H9 (cell line): ENCODE measurements around the gene RAP1GDS1. TPM values are rescaled to one million over a fixed set of nuclear protein-coding genes. Genes with fewer than 3 reads are reported as not detected.

Experiments
- DNase-seq: peaks from one replicate; pipeline ENCODE4 v3.0.0-alpha.2; 2017
- H2AFZ ChIP-seq: one replicate; pipeline ENCODE4 v1.6.1; 2013; ENCODE audit warnings: mild to moderate bottlenecking, low read length, control low read depth, moderate library complexity
- H2AK5ac ChIP-seq: 2 replicates; pipeline ENCODE4 v1.6.1; 2013; ENCODE audit warnings: low read length, control low read depth, mixed read lengths; ENCODE audit not compliant: insufficient read length
- H2BK120ac ChIP-seq: one replicate; pipeline ENCODE4 v1.6.1; 2013; ENCODE audit warnings: low read depth, mild to moderate bottlenecking, low read length, control low read depth, inconsistent platforms; ENCODE audit not compliant: poor library complexity, severe bottlenecking
- H2BK12ac ChIP-seq: 2 replicates; pipeline ENCODE4 v1.6.1; 2013; ENCODE audit warnings: low read length, control low read depth, mixed read lengths, low read depth; ENCODE audit not compliant: insufficient read length
- H2BK15ac ChIP-seq: 2 replicates; pipeline ENCODE4 v1.6.1; 2013; ENCODE audit warnings: low read depth, low read length, control low read depth
- H2BK20ac ChIP-seq: one replicate; pipeline ENCODE4 v1.6.1; 2013; ENCODE audit warnings: low read depth, mild to moderate bottlenecking, low read length, control low read depth, inconsistent platforms; ENCODE audit not compliant: poor library complexity, severe bottlenecking
- H2BK5ac ChIP-seq: 2 replicates; pipeline ENCODE4 v1.6.1; 2013; ENCODE audit warnings: low read length, control low read depth, mixed read lengths; ENCODE audit not compliant: insufficient read length
- H3K14ac ChIP-seq: 2 replicates; pipeline ENCODE4 v1.6.1; 2013; ENCODE audit warnings: low read length, control low read depth; ENCODE audit not compliant: insufficient read depth
- H3K18ac ChIP-seq: 2 replicates; pipeline ENCODE4 v1.6.1; 2013; ENCODE audit warnings: low read depth, mild to moderate bottlenecking, mixed read lengths, low read length, control low read depth; ENCODE audit not compliant: insufficient read length
- H3K23ac ChIP-seq: 2 replicates; pipeline ENCODE4 v1.6.1; 2013; ENCODE audit warnings: low read length, control low read depth, mixed read lengths, low read depth; ENCODE audit not compliant: insufficient read length
- H3K23me2 ChIP-seq: 2 replicates; pipeline ENCODE4 v1.6.1; 2013; ENCODE audit warnings: low read depth, mild to moderate bottlenecking, mixed read lengths, low read length, control low read depth; ENCODE audit not compliant: insufficient read length, poor library complexity, severe bottlenecking
- H3K27ac ChIP-seq: 2 replicates; pipeline ENCODE4 v1.5.1; 2013; ENCODE audit warnings: low read length, control low read depth, mixed read lengths, low read depth; ENCODE audit not compliant: insufficient read length
- H3K27me3 ChIP-seq: 2 replicates; pipeline ENCODE4 v1.6.1; 2013; ENCODE audit warnings: low read length, control low read depth, inconsistent platforms; ENCODE audit not compliant: insufficient read depth
- H3K4ac ChIP-seq: 2 replicates; pipeline ENCODE4 v1.6.1; 2013; ENCODE audit warnings: low read depth, mild to moderate bottlenecking, control low read depth, inconsistent platforms, low read length, moderate library complexity
- H3K4me1 ChIP-seq: 2 replicates; pipeline ENCODE4 v1.6.1; 2013; ENCODE audit warnings: low read length, control low read depth, inconsistent platforms; ENCODE audit not compliant: insufficient read depth
- H3K4me2 ChIP-seq: 2 replicates; pipeline ENCODE4 v1.6.1; 2013; ENCODE audit warnings: low read length, control low read depth, mixed read lengths; ENCODE audit not compliant: insufficient read length, insufficient read depth
- H3K56ac ChIP-seq: 2 replicates; pipeline ENCODE4 v1.6.1; 2013; ENCODE audit warnings: low read depth, mild to moderate bottlenecking, mixed read lengths, low read length, control low read depth; ENCODE audit not compliant: insufficient read length
- H3K79me1 ChIP-seq: 2 replicates; pipeline ENCODE4 v1.6.1; 2013; ENCODE audit warnings: low read depth, mild to moderate bottlenecking, moderate library complexity, low read length, control low read depth, inconsistent platforms; ENCODE audit not compliant: insufficient read depth, poor library complexity, severe bottlenecking
- H3K79me2 ChIP-seq: 2 replicates; pipeline ENCODE4 v1.6.1; 2013; ENCODE audit warnings: low read length, control low read depth, inconsistent platforms; ENCODE audit not compliant: insufficient read depth
- H3K9ac ChIP-seq: 2 replicates; pipeline ENCODE4 v1.6.1; 2013; ENCODE audit warnings: low read length, control low read depth, mixed read lengths; ENCODE audit not compliant: insufficient read length; ENCODE audit errors: extremely low read depth
- H3K9me3 ChIP-seq: one replicate; pipeline ENCODE4 v1.6.1; 2013; ENCODE audit warnings: low read depth, low read length, inconsistent platforms; ENCODE audit not compliant: control insufficient read depth
- H3T11ph ChIP-seq: one replicate; pipeline ENCODE4 v1.6.1; 2013; ENCODE audit warnings: mild to moderate bottlenecking, low read length, control low read depth, inconsistent platforms
- H4K20me1 ChIP-seq: one replicate; pipeline ENCODE4 v1.6.1; 2013; ENCODE audit not compliant: control insufficient read depth, insufficient read length, insufficient read depth
- H4K5ac ChIP-seq: 2 replicates; pipeline ENCODE4 v1.6.1; 2013; ENCODE audit warnings: low read depth, mild to moderate bottlenecking, mixed read lengths, low read length, control low read depth; ENCODE audit not compliant: insufficient read length
- H4K8ac ChIP-seq: replicated peaks from 2 replicates; pipeline ENCODE4 v1.6.1; 2013; ENCODE audit warnings: low read length, control low read depth, mixed read lengths, low read depth; ENCODE audit not compliant: insufficient read length
- H4K91ac ChIP-seq: 2 replicates; pipeline ENCODE4 v1.6.1; 2013; ENCODE audit warnings: low read depth, mild to moderate bottlenecking, moderate library complexity, mixed read lengths, low read length, control low read depth; ENCODE audit not compliant: insufficient read length
- H3K27ac Mint-ChIP-seq, 3 experiments: 2 replicates in 2 of 3; 3 replicates in 1 of 3; pipeline ENCODE4 v1.8.0; 2020 to 2021; ENCODE audit warnings: mixed read lengths in 3 of 3, mild to moderate bottlenecking in 1 of 3, moderate library complexity in 1 of 3
- H3K27me3 Mint-ChIP-seq: 2 replicates; pipeline ENCODE4 v1.8.0; 2021; ENCODE audit warnings: low read depth, mild to moderate bottlenecking, moderate library complexity, mixed read lengths
- H3K36me3 Mint-ChIP-seq, 3 experiments: 2 replicates in 2 of 3; 3 replicates in 1 of 3; pipeline ENCODE4 v1.8.0; 2020 to 2021; ENCODE audit warnings: low read depth in 3 of 3, mixed read lengths in 3 of 3; ENCODE audit not compliant: insufficient read depth in 1 of 3
- H3K4me1 Mint-ChIP-seq, 2 experiments: 2 replicates each; pipeline ENCODE4 v1.8.0; 2020; ENCODE audit warnings: mixed read lengths in 2 of 2
- H3K4me3 Mint-ChIP-seq, 2 experiments: 2 replicates in 1 of 2; 3 replicates in 1 of 2; pipeline ENCODE4 v1.8.0; 2020 to 2021; ENCODE audit warnings: mild to moderate bottlenecking in 2 of 2, mixed read lengths in 2 of 2, moderate library complexity in 1 of 2
- H3K9me3 Mint-ChIP-seq, 2 experiments: 2 replicates in 1 of 2; 3 replicates in 1 of 2; pipeline ENCODE4 v1.8.0; 2020; ENCODE audit warnings: mild to moderate bottlenecking in 2 of 2, mixed read lengths in 2 of 2, moderate library complexity in 1 of 2
- CTCF ChIP-seq: fragments of 200-600 bp; sonication (generic); conservative IDR thresholded peaks from 3 replicates; pipeline ENCODE4 v1.8.0; 2021; ENCODE audit warnings: antibody characterized with exemption, mild to moderate bottlenecking
- total RNA-seq: library from RNA; stranded (reverse); gene quantifications from 2 replicates; pipeline ENCODE4 v1.2.1, GENCODE V29; 2021

The RAP1GDS1 gene
- total RNA-seq, 1 experiment from 2014 or later: 25.2 TPM

- H2BK12ac ChIP-seq: no peak overlapping the region
- H3K23me2 ChIP-seq: no peaks in the 10 kb centered on the region
- no peak overlapping the region for H3K4ac ChIP-seq
- no peaks in the 10 kb centered on the region for H3K9me3 ChIP-seq
- no peak overlapping the region for H2AK5ac ChIP-seq
- H2BK20ac ChIP-seq: no peak overlapping the region
- Mint-ChIP-seq H3K27me3 (no peaks in the 10 kb centered on the region; the same call in 1 of the 2 replicates), H3K4me3 (no peak overlapping the region), H3K36me3 (no peaks in the 10 kb centered on the region), H3K9me3 (no peaks in the 10 kb centered on the region), H3K4me1 (no peaks in the 10 kb centered on the region), H3K27ac (no peak overlapping the region)
- DNase-seq: no peak
- no peak overlapping the region for H3K14ac ChIP-seq
- no peak overlapping the region for H2BK120ac ChIP-seq
- H3T11ph ChIP-seq: no peak overlapping the region
- no peak overlapping the region for H2BK15ac ChIP-seq
- no peak overlapping the region for H3K27ac ChIP-seq
- H3K4me1 ChIP-seq: no peaks in the 10 kb centered on the region
- no peak overlapping the region for H3K23ac ChIP-seq
- no peak for TF ChIP-seq CTCF
- no peak overlapping the region for H4K5ac ChIP-seq
- H3K79me1 ChIP-seq: no peaks in the 10 kb centered on the region
- H3K56ac ChIP-seq: no peak overlapping the region
- no peak overlapping the region for H4K8ac ChIP-seq
- H4K20me1 ChIP-seq: no peaks in the 10 kb centered on the region
- H4K91ac ChIP-seq: no peak overlapping the region
- no peak overlapping the region for H2BK5ac ChIP-seq
- H2AFZ ChIP-seq: no peak overlapping the region
- H3K9ac ChIP-seq: no peak overlapping the region
- no peaks in the 10 kb centered on the region for H3K79me2 ChIP-seq
- H3K4me2 ChIP-seq: no peak overlapping the region
- no peak overlapping the region for H3K18ac ChIP-seq
- H3K27me3 ChIP-seq: no peaks in the 10 kb centered on the region
Observed at GRCh38 chr4:98248934-98249333, 12.2 kb upstream of the RAP1GDS1 start.
